Muscle layer of colon (tissue), 2 donors: Measurements from ENCODE around the gene FGFR1OP2.
"Not testable (repeated sequence)": the region's sequence is repeated elsewhere in the genome, so short reads cannot be mapped to it uniquely, and the experiment has no call there.

ENCODE experiments used
- H3K27ac ChIP-seq: one replicate; pipeline ENCODE4 v1.7.0; 2013; ENCODE audit warnings: low read depth, mild to moderate bottlenecking, low read length, moderate library complexity
- H3K27me3 ChIP-seq, 2 donors: one replicate each; pipeline ENCODE4 v1.7.0; 2013; ENCODE audit warnings: low read length in 2 of 2, mild to moderate bottlenecking in 2 of 2; ENCODE audit not compliant: insufficient read depth in 2 of 2, control insufficient read depth in 1 of 2
- H3K36me3 ChIP-seq: one replicate; pipeline ENCODE4 v1.7.0; 2013; ENCODE audit warnings: mild to moderate bottlenecking, low read length; ENCODE audit not compliant: insufficient read depth
- H3K4me1 ChIP-seq: one replicate; pipeline ENCODE4 v1.7.0; 2013; ENCODE audit warnings: mild to moderate bottlenecking, low read length; ENCODE audit not compliant: insufficient read depth
- H3K4me3 ChIP-seq, 2 donors: one replicate each; pipeline ENCODE4 v1.7.0; 2013; ENCODE audit warnings: low read length in 2 of 2, low read depth in 1 of 2, mild to moderate bottlenecking in 1 of 2, moderate library complexity in 1 of 2
- H3K9ac ChIP-seq: one replicate; pipeline ENCODE4 v1.7.0; 2013; ENCODE audit warnings: low read length
- H3K9me3 ChIP-seq: one replicate; pipeline ENCODE4 v1.7.0; 2013; ENCODE audit warnings: mild to moderate bottlenecking, low read length
- donor health status: abdominal sarcoma.
- donor health status: Adenocarcinoma of cecum.

Gene FGFR1OP2

DNA sequence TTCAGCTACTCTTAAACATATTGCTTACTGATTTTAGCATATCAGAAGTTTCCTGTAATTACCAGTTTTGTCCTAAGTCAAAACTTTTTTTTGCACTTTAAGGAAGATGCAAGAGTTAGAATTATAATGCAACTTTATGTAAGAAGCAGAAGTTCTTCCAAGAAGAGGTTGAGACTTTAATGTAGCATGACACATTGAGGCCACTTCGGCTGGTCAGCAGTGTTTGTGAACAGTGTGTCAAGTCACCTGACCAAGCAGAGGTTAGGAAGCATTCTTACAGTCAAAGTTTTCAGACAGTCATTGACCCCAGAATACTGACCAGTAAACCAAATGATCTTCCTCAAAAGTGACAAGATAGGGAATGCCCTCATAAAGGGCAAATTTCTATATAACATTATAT lies 15.2 kb downstream of the FGFR1OP2 start:
- H3K27me3 ChIP-seq: no peaks in the 10 kb centered on the region
- no peaks in the 10 kb centered on the region for H3K9me3 ChIP-seq
- H3K4me1 ChIP-seq: peaks cover 4% of the 10 kb centered on the region
- H3K36me3 ChIP-seq: peaks cover 18% of the 10 kb centered on the region
- no peak overlapping the region for H3K9ac ChIP-seq
- no peak overlapping the region for H3K4me3 ChIP-seq
- no peak overlapping the region for H3K27ac ChIP-seq

DNA sequence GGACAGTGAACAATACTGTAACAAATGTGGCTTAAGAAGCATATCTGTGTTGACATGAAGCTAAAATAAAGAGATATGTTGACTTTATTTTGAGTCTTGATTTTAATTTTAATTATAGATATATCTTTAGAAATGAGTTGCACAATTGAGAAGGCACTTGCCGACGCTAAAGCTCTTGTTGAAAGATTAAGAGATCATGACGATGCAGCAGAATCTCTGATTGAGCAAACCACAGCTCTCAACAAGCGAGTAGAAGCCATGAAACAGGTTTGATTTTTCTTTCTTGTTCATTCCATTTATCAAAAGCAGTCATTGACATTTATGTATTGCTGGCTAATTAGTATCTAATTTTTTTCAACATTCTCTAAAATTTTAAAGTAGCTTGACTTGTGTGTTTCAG lies 15.8 kb downstream of the FGFR1OP2 start:
- H3K27me3 ChIP-seq: no peaks in the 10 kb centered on the region
- H3K9ac ChIP-seq: no peak overlapping the region
- no peak overlapping the region for H3K27ac ChIP-seq
- no peak overlapping the region for H3K4me3 ChIP-seq
- H3K9me3 ChIP-seq: no peaks in the 10 kb centered on the region
- peaks cover 4% of the 10 kb centered on the region for H3K4me1 ChIP-seq
- peaks cover 18% of the 10 kb centered on the region for H3K36me3 ChIP-seq

DNA sequence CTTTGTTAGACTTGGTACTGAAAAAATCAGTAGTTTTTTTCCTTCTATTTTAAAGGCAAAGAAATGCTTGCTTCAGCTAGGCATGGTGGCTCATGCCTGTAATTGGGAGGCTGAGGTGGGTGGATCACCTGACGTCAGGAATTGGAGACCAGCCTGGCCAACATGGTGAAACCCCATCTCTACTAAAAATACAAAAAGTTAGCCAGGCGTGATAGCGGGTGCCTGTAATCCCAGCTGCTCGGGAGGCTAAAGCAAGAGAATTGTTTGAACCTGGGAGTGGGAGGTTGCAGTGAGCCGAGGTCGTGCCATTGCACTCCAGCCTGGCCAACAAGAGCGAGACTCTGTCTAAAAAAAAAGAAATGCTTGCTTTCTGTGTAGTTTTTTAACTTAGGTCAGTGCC lies 23.1 kb downstream of the FGFR1OP2 start:
- H3K27me3 ChIP-seq, H3K27ac ChIP-seq, H3K4me1 ChIP-seq, H3K9me3 ChIP-seq, H3K9ac ChIP-seq, H3K4me3 ChIP-seq: not testable (repeated sequence)
- peaks cover 20% of the 10 kb centered on the region for H3K36me3 ChIP-seq

DNA sequence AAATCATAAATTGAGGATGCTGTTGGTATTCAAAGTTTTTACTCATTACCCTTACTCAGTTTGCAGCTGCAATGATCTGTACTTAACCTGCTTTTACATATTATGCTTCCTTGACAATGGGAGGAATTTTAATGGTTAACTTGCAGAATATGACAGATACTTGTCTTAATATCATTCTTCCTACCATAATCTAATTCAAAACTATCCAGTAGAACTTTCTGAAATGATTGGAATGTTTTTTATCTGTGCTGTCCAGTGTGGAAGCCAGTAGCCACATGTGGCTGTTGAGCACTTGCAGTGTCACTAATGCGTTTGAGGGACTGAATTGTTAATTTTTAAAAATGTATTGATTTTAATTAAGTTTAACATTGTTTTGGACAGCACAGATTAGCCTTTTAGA lies 23.5 kb downstream of the FGFR1OP2 start:
- H3K27ac ChIP-seq: no peak overlapping the region
- H3K9ac ChIP-seq: no peak overlapping the region
- no peaks in the 10 kb centered on the region for H3K9me3 ChIP-seq
- H3K27me3 ChIP-seq: no peaks in the 10 kb centered on the region
- no peak overlapping the region for H3K4me3 ChIP-seq
- peaks cover 20% of the 10 kb centered on the region for H3K36me3 ChIP-seq
- no peaks in the 10 kb centered on the region for H3K4me1 ChIP-seq

GRCh38 chr12:26963413-26963812 lies 25.1 kb downstream of the FGFR1OP2 start:
- no peak overlapping the region for H3K4me3 ChIP-seq
- peaks cover 16% of the 10 kb centered on the region for H3K36me3 ChIP-seq
- H3K27ac ChIP-seq: no peak overlapping the region
- H3K27me3 ChIP-seq: no peaks in the 10 kb centered on the region
- H3K9me3 ChIP-seq: no peaks in the 10 kb centered on the region
- no peaks in the 10 kb centered on the region for H3K4me1 ChIP-seq
- no peak overlapping the region for H3K9ac ChIP-seq

- H3K4me3 ChIP-seq: no peak overlapping the region
- no peak overlapping the region for H3K9ac ChIP-seq
- H3K27me3 ChIP-seq: no peaks in the 10 kb centered on the region
- no peak overlapping the region for H3K27ac ChIP-seq
- H3K36me3 ChIP-seq: peaks cover 32% of the 10 kb centered on the region
- H3K4me1 ChIP-seq: no peaks in the 10 kb centered on the region
- H3K9me3 ChIP-seq: no peaks in the 10 kb centered on the region
Observed at GRCh38 chr12:26966842-26967241, 28.6 kb downstream of the FGFR1OP2 start.

DNA sequence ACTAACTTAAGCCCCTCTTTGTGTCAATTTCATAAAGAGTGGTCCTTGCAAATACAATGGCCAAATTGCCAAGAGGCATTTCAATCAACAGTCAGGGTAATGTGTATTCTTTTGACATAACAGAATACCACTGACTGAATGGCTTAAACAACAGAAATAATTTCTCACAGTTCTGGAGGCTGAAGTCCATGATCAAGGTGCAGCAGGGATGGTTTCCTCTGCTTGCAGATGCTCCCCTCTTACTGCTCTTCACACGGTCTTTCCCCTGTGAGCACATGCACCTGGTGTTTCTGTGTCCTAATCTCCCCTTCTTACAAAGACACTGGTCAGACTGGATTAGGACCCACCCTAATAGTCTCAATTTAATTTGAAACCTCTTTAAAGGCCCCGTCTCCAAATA lies 31.9 kb downstream of the FGFR1OP2 start:
- Histone ChIP-seq H3K4me1 (no peaks in the 10 kb centered on the region), H3K27me3 (no peaks in the 10 kb centered on the region), H3K36me3 (peaks cover 34% of the 10 kb centered on the region), H3K27ac (no peak overlapping the region), H3K4me3 (no peak overlapping the region), H3K9me3 (no peaks in the 10 kb centered on the region), H3K9ac (no peak overlapping the region)

DNA sequence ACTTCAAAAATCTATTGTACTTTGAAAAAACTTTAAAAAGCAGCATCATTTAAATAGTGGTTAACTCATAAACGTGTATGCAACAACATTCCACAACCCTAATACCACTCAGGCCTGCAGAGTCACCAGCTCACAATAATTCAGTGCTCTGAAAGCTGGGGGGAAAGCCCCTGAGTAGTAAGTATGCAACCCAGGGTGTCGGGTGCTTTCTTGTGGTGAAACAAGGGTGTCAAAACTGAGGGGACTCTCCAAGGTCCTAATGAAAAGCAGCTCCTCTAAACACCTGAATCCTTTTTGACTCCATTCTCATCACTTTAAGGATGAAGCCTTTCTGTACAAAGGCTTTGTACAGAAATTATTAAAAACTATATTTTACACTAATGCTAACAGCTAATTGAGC lies 33.7 kb downstream of the FGFR1OP2 start:
- H3K9me3 ChIP-seq: no peaks in the 10 kb centered on the region
- H3K4me3 ChIP-seq: no peak overlapping the region
- H3K36me3 ChIP-seq: peaks cover 33% of the 10 kb centered on the region
- no peaks in the 10 kb centered on the region for H3K27me3 ChIP-seq
- no peaks in the 10 kb centered on the region for H3K4me1 ChIP-seq
- H3K27ac ChIP-seq: no peak overlapping the region
- H3K9ac ChIP-seq: no peak overlapping the region

- Histone ChIP-seq H3K4me1 (no peaks in the 10 kb centered on the region), H3K9me3 (no peaks in the 10 kb centered on the region), H3K36me3 (peaks cover 37% of the 10 kb centered on the region), H3K4me3 (no peak overlapping the region), H3K27ac (no peak overlapping the region), H3K9ac (no peak overlapping the region), H3K27me3 (no peaks in the 10 kb centered on the region)
Observed at GRCh38 chr12:26976687-26977086, 38.4 kb downstream of the FGFR1OP2 start.

GRCh38 chr12:26978801-26979200 lies 40.5 kb downstream of the FGFR1OP2 start:
- Histone ChIP-seq H3K4me3 (no peak overlapping the region), H3K27me3 (no peaks in the 10 kb centered on the region), H3K36me3 (peaks cover 39% of the 10 kb centered on the region), H3K27ac (no peak overlapping the region), H3K4me1 (no peaks in the 10 kb centered on the region), H3K9me3 (no peaks in the 10 kb centered on the region), H3K9ac (no peak overlapping the region)

DNA sequence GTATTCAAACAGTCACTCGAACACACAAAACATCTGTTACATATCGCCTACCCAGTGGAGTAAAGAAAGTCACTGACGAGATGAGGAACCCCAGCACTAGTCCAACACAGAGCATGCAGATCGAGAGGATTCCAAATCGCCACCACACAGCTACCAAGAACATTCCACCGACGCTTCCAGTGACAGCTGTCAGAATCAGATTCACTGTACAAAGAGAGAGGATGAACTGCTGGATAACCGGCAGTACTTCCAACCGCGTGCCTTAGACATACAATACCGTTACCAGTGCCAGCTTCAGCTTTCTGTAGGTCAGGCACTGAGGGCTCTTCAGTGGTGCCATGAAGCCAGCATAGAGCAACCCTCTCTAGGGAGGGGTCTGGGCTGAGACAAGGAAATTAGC lies 41.5 kb downstream of the FGFR1OP2 start:
- Histone ChIP-seq H3K4me1 (no peaks in the 10 kb centered on the region), H3K9me3 (no peaks in the 10 kb centered on the region), H3K27ac (no peak overlapping the region), H3K27me3 (no peaks in the 10 kb centered on the region), H3K4me3 (no peak overlapping the region), H3K9ac (no peak overlapping the region), H3K36me3 (peaks cover 35% of the 10 kb centered on the region)

DNA sequence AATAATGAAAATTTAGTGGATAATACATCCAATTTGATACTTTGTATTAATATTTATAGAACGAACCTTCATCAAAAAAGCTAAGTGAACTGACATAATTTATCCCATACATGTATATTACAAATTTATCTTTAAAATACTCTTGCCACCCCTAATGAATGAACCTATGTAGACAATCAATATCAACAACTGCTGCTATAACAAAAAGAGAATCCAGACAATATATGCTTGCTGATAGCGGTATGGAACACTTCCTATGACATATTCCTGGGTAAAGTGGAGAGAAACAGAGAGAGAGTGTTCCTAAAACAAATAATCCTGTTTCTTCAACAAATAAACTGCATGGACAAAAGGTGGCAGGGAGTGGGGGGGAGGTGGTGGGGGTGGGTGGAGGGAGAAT lies 44.6 kb downstream of the FGFR1OP2 start:
- peaks cover 30% of the 10 kb centered on the region for H3K36me3 ChIP-seq
- H3K4me1 ChIP-seq: no peaks in the 10 kb centered on the region
- H3K4me3 ChIP-seq: no peak overlapping the region
- H3K27me3 ChIP-seq: no peaks in the 10 kb centered on the region
- no peak overlapping the region for H3K27ac ChIP-seq
- H3K9me3 ChIP-seq: no peaks in the 10 kb centered on the region
- no peak overlapping the region for H3K9ac ChIP-seq
